ENCODE results near the gene HLA-F. TPM values are rescaled to one million over a fixed set of nuclear protein-coding genes. Genes with fewer than 3 reads are reported as not detected.

HLA-F gene
- total and polyA plus RNA-seq, 2 experiments from 2014 or later: 0.43 to 0.93 TPM

GRCh38 chr6:29729774-29730328, 6.6 kb downstream of the HLA-F start:
- no peak for DNase-seq
- Histone ChIP-seq H4K20me1 (ENCODE audit: insufficient read depth) (no peaks in the 10 kb centered on the region), H3K9ac (no peak overlapping the region), H3K4me1 (ENCODE audit: insufficient read depth) (no peaks in the 10 kb centered on the region), H3K9me3 (ENCODE audit: low read depth) (no peaks in the 10 kb centered on the region), H3F3A (ENCODE audit: insufficient read depth) (no peaks in the 10 kb centered on the region), H3K9me2 (ENCODE audit: insufficient read depth) (no peaks in the 10 kb centered on the region), H3K27ac (no peak overlapping the region), H3K4me2 (ENCODE audit: unreplicated experiment) (no peak overlapping the region), H3K36me3 (ENCODE audit: low read depth) (no peaks in the 10 kb centered on the region), H3K4me3 (no peak overlapping the region), H2AFZ (no peak overlapping the region), H3K79me2 (ENCODE audit: insufficient read depth) (no peaks in the 10 kb centered on the region), H3K27me3 (replicated peaks; ENCODE audit: insufficient read depth) (no peaks in the 10 kb centered on the region)
- WGBS, 2 experiments (ENCODE audit: low coverage in 1 of 2, low lambda C conversion rate in 2 of 2, missing lambda C conversion rate in 2 of 2): 78 to 81% methylated on average over 6 of the region's 6 CpGs
- in situ Hi-C loops (cut with MboI): loop anchor here (25.0 kb wide), 1 partner anchor 282 kb away; no protein-coding TSS in a partner anchor
- TF ChIP-seq EZH2phosphoT487 (IDR thresholded peaks at IDR 0.05; ENCODE audit: insufficient read depth, low read depth) (no peak), EZH2 (IDR thresholded peaks at IDR 0.05; ENCODE audit: insufficient read depth, poor library complexity, severe bottlenecking) (no peak)

GRCh38 chr6:29730575-29731126, 7.4 kb downstream of the HLA-F start:
- H4K20me1 ChIP-seq (ENCODE audit: insufficient read depth): no peaks in the 10 kb centered on the region
- H3K9me3 ChIP-seq (ENCODE audit: low read depth): no peaks in the 10 kb centered on the region
- H2AFZ ChIP-seq: no peak overlapping the region
- H3K4me2 ChIP-seq (ENCODE audit: unreplicated experiment): no peak overlapping the region
- H3K4me1 ChIP-seq (ENCODE audit: insufficient read depth): no peaks in the 10 kb centered on the region
- 31 to 32% methylated on average over 7 of the region's 7 CpGs for WGBS, 2 experiments (ENCODE audit: low coverage in 1 of 2, low lambda C conversion rate in 2 of 2, missing lambda C conversion rate in 2 of 2)
- DNase-seq: no peak
- no peaks in the 10 kb centered on the region for H3K79me2 ChIP-seq (ENCODE audit: insufficient read depth)
- TF ChIP-seq EZH2phosphoT487 (IDR thresholded peaks at IDR 0.05; ENCODE audit: insufficient read depth, low read depth) (no peak), EZH2 (IDR thresholded peaks at IDR 0.05; ENCODE audit: insufficient read depth, poor library complexity, severe bottlenecking) (no peak)
- no peaks in the 10 kb centered on the region for H3F3A ChIP-seq (ENCODE audit: insufficient read depth)
- no peak overlapping the region for H3K4me3 ChIP-seq
- no peaks in the 10 kb centered on the region for H3K36me3 ChIP-seq (ENCODE audit: low read depth)
- H3K27me3 ChIP-seq (replicated peaks; ENCODE audit: insufficient read depth): no peaks in the 10 kb centered on the region
- H3K9ac ChIP-seq: no peak overlapping the region
- no peak overlapping the region for H3K27ac ChIP-seq
- in situ Hi-C loops (cut with MboI): loop anchor here (25.0 kb wide), 1 partner anchor 282 kb away; no protein-coding TSS in a partner anchor
- H3K9me2 ChIP-seq (ENCODE audit: insufficient read depth): no peaks in the 10 kb centered on the region

- H4K20me1 ChIP-seq (ENCODE audit: insufficient read depth): no peaks in the 10 kb centered on the region
- no peak overlapping the region for H3K9ac ChIP-seq
- H3K4me3 ChIP-seq: no peak overlapping the region
- no peaks in the 10 kb centered on the region for H3K79me2 ChIP-seq (ENCODE audit: insufficient read depth)
- H3K9me2 ChIP-seq (ENCODE audit: insufficient read depth): no peaks in the 10 kb centered on the region
- WGBS, 2 experiments (ENCODE audit: low coverage in 1 of 2, low lambda C conversion rate in 2 of 2, missing lambda C conversion rate in 2 of 2): 65 to 71% methylated on average over 3 of the region's 3 CpGs
- H3K36me3 ChIP-seq (ENCODE audit: low read depth): no peaks in the 10 kb centered on the region
- in situ Hi-C loops (cut with MboI): loop anchor here (25.0 kb wide), 1 partner anchor 281 kb away; no protein-coding TSS in a partner anchor
- TF ChIP-seq EZH2phosphoT487 (IDR thresholded peaks at IDR 0.05; ENCODE audit: insufficient read depth, low read depth) (no peak), EZH2 (IDR thresholded peaks at IDR 0.05; ENCODE audit: insufficient read depth, poor library complexity, severe bottlenecking) (no peak)
- H3K4me1 ChIP-seq (ENCODE audit: insufficient read depth): no peaks in the 10 kb centered on the region
- H3K27ac ChIP-seq: no peak overlapping the region
- H3K9me3 ChIP-seq (ENCODE audit: low read depth): no peaks in the 10 kb centered on the region
- no peak overlapping the region for H3K4me2 ChIP-seq (ENCODE audit: unreplicated experiment)
- H3K27me3 ChIP-seq (replicated peaks; ENCODE audit: insufficient read depth): no peaks in the 10 kb centered on the region
- no peaks in the 10 kb centered on the region for H3F3A ChIP-seq (ENCODE audit: insufficient read depth)
- no peak for DNase-seq
- H2AFZ ChIP-seq: no peak overlapping the region
Measured at GRCh38 chr6:29731281-29731680, 8.0 kb downstream of the HLA-F start.

GRCh38 chr6:29733057-29733456, 9.8 kb downstream of the HLA-F start:
- TF ChIP-seq EZH2phosphoT487 (IDR thresholded peaks at IDR 0.05; ENCODE audit: insufficient read depth, low read depth) (no peak), EZH2 (IDR thresholded peaks at IDR 0.05; ENCODE audit: insufficient read depth, poor library complexity, severe bottlenecking) (no peak)
- no peak overlapping the region for H3K9ac ChIP-seq
- DNase-seq: no peak
- no peaks in the 10 kb centered on the region for H4K20me1 ChIP-seq (ENCODE audit: insufficient read depth)
- no peaks in the 10 kb centered on the region for H3K4me1 ChIP-seq (ENCODE audit: insufficient read depth)
- WGBS, 2 experiments (ENCODE audit: low coverage in 1 of 2, low lambda C conversion rate in 2 of 2, missing lambda C conversion rate in 2 of 2): 66 to 67% methylated on average over 7 of the region's 7 CpGs
- in situ Hi-C loops (cut with MboI): loop anchor here (25.0 kb wide), 1 partner anchor 279 kb away; no protein-coding TSS in a partner anchor
- no peaks in the 10 kb centered on the region for H3F3A ChIP-seq (ENCODE audit: insufficient read depth)
- H3K4me3 ChIP-seq: no peak overlapping the region
- no peak overlapping the region for H2AFZ ChIP-seq
- no peak overlapping the region for H3K4me2 ChIP-seq (ENCODE audit: unreplicated experiment)
- no peaks in the 10 kb centered on the region for H3K27me3 ChIP-seq (replicated peaks; ENCODE audit: insufficient read depth)
- no peak overlapping the region for H3K27ac ChIP-seq
- H3K9me3 ChIP-seq (ENCODE audit: low read depth): no peaks in the 10 kb centered on the region
- no peaks in the 10 kb centered on the region for H3K9me2 ChIP-seq (ENCODE audit: insufficient read depth)
- H3K36me3 ChIP-seq (ENCODE audit: low read depth): no peaks in the 10 kb centered on the region
- H3K79me2 ChIP-seq (ENCODE audit: insufficient read depth): no peaks in the 10 kb centered on the region

Measured in GM23248 (cell line).